BJ (cell line): Measurements from ENCODE around the gene EDEM1. TPM values are rescaled to one million over a fixed set of nuclear protein-coding genes. Genes with fewer than 3 reads are reported as not detected.

Source experiments
- CTCF ChIA-PET: fragments of 350-600 bp; formaldehyde crosslinking; extraction: SDS; loops from one replicate; lab custom pipeline; 2021; ENCODE audit warnings: antibody characterized with exemption, inconsistent platforms; lab: Yijun Ruan, JAX
- POLR2A ChIA-PET: fragments of 300-600 bp; sonication (Branson Sonifier 250); formaldehyde crosslinking; extraction: SDS; loops from one replicate; lab custom pipeline; 2021; ENCODE audit warnings: antibody characterized with exemption; lab: Charles Lee
- DNase-seq: peaks from one replicate; pipeline ENCODE4 v3.0.0-alpha.2; 2011; ENCODE audit warnings: low read depth
- H3K27me3 ChIP-seq: 2 replicates; pipeline ENCODE4 v1.6.0; 2011; ENCODE audit warnings: low read length; ENCODE audit not compliant: control insufficient read depth, insufficient read depth
- H3K36me3 ChIP-seq: 2 replicates; pipeline ENCODE4 v1.5.1; 2011; ENCODE audit warnings: low read length; ENCODE audit not compliant: control insufficient read depth, insufficient read depth
- H3K4me3 ChIP-seq: 2 replicates; pipeline ENCODE4 v1.5.1; 2011; ENCODE audit warnings: low read depth, mild to moderate bottlenecking, control low read depth, low read length
- polyA plus RNA-seq: library from polyadenylated mRNA; depleted of rRNA; stranded (reverse); fragments of >200 nt; gene quantifications from 2 replicates; pipeline ENCODE4 v1.2.3, GENCODE V29; 2011
- TF ChIP-seq, protein P1 (sequence below): IDR thresholded peaks from 2 replicates; pipeline ENCODE4 v1.5.1; 2011; ENCODE audit warnings: low read depth, mild to moderate bottlenecking, control low read depth, inconsistent platforms, low read length, moderate library complexity; ENCODE audit not compliant: insufficient read depth

EDEM1 gene
- polyA plus RNA-seq, 1 experiment, result 21.3 TPM

- TF ChIP-seq, protein P1, sequence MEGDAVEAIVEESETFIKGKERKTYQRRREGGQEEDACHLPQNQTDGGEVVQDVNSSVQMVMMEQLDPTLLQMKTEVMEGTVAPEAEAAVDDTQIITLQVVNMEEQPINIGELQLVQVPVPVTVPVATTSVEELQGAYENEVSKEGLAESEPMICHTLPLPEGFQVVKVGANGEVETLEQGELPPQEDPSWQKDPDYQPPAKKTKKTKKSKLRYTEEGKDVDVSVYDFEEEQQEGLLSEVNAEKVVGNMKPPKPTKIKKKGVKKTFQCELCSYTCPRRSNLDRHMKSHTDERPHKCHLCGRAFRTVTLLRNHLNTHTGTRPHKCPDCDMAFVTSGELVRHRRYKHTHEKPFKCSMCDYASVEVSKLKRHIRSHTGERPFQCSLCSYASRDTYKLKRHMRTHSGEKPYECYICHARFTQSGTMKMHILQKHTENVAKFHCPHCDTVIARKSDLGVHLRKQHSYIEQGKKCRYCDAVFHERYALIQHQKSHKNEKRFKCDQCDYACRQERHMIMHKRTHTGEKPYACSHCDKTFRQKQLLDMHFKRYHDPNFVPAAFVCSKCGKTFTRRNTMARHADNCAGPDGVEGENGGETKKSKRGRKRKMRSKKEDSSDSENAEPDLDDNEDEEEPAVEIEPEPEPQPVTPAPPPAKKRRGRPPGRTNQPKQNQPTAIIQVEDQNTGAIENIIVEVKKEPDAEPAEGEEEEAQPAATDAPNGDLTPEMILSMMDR, result no peak
- Histone ChIP-seq H3K4me3 (no peak overlapping the region), H3K27me3 (no peaks in the 10 kb centered on the region), H3K36me3 (peaks cover 2% of the 10 kb centered on the region; the same call in 1 of the 2 replicates)
- ChIA-PET POLR2A (interaction anchor here (0.5 kb wide), 1 partner anchor 10 kb away, joined by 3 read pairs; the partner anchor contains the start of gene EDEM1), CTCF (interaction anchor here (1.2 to 3.0 kb wide), 3 partner anchors 9 to 16 kb away, joined by 3 to 6 read pairs (median 4); no protein-coding TSS in a partner anchor)
- peak; percentile 30 for DNase-seq
Measured at GRCh38 chr3:5197470-5198312, 10.2 kb downstream of the EDEM1 start.

GRCh38 chr3:5198313-5198677 is 10.8 kb downstream of the EDEM1 start:
- TF ChIP-seq, protein P1, result no peak
- CTCF ChIA-PET, result interaction anchor here (1.2 kb wide), 1 partner anchor 9 kb away, joined by 3 read pairs; no protein-coding TSS in a partner anchor
- POLR2A ChIA-PET, result interaction anchor here (0.6 kb wide), 1 partner anchor 59 kb away, joined by 3 read pairs; no protein-coding TSS in a partner anchor
- Histone ChIP-seq H3K36me3 (peaks cover 5% of the 10 kb centered on the region), H3K4me3 (no peak overlapping the region), H3K27me3 (no peaks in the 10 kb centered on the region)
- DNase-seq, result no peak

DNA sequence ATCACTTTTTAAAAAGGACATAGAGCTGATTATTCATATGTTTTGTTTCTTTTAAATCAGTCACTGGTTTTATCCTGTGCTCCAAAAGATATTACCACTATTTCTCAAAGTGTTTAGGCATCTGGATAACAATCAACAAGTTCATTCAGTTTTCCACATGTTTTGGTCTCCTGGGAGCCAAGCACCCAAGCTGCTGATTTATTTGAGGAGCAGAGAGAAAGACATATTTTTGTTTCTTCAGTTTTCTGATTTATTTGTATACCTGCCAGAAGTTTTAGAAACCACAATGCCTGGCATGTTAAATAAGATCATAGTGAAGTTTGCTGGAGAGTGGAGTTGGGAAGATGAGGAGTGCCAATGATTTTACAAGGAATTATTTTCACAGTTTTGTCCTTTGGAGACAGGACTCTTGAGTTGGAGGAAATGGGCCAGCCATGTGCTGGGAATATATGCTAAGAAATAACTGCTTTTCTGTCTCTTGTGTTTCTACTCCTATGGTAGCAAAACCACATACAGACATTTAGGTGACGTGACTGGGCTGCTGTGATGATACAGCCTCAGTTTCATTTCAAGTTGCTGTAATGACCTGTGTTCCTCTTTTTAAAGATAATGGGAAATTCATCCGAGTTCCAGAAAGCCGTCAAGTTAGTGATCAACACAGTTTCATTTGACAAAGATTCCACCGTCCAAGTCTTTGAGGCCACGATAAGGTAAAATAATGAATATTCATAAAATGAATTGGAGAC is 11.7 kb downstream of the EDEM1 start:
- Histone ChIP-seq H3K36me3 (peaks cover 8% of the 10 kb centered on the region), H3K27me3 (no peaks in the 10 kb centered on the region), H3K4me3 (no peak overlapping the region)
- no peak for DNase-seq
- TF ChIP-seq, protein P1, result no peak
- CTCF ChIA-PET, result no interaction called here
- POLR2A ChIA-PET, result interaction anchor here (0.6 kb wide), 1 partner anchor 60 kb away, joined by 3 read pairs; no protein-coding TSS in a partner anchor

DNA sequence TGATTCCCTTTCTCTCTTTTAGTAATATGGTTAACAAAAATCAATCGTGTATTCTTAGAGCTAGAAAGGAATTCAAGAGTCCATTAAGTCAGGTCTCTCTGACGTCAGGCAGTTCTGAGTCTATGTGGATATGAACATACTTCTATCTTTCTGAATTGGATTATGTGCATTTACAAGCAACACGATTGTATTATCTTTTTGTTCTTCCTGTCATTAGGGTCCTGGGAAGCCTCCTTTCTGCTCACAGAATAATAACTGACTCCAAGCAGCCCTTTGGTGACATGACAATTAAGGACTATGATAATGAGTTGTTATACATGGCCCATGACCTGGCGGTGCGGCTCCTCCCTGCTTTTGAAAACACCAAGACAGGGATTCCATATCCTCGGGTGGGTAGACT is 14.0 kb downstream of the EDEM1 start:
- TF ChIP-seq, protein P1, result no peak
- peaks cover 12% of the 10 kb centered on the region for H3K36me3 ChIP-seq
- ChIA-PET CTCF (no interaction called here), POLR2A (no interaction called here)
- DNase-seq, result no peak
- H3K27me3 ChIP-seq, result no peaks in the 10 kb centered on the region
- no peak overlapping the region for H3K4me3 ChIP-seq

- TF ChIP-seq, protein P1, result no peak
- Histone ChIP-seq H3K4me3 (no peak overlapping the region), H3K27me3 (no peaks in the 10 kb centered on the region), H3K36me3 (peaks cover 12% of the 10 kb centered on the region)
- ChIA-PET CTCF (no interaction called here), POLR2A (no interaction called here)
- no peak for DNase-seq
Measured at GRCh38 chr3:5202222-5202621, 14.7 kb downstream of the EDEM1 start.
